K562 (cell line): Measurements from ENCODE around the gene KCNMB4. TPM values are rescaled to one million over a fixed set of nuclear protein-coding genes. Genes with fewer than 3 reads are reported as not detected.

Experiments used
- ATAC-seq: fragments of 200-7000 bp; cut with Tn5 transposase; 3 replicates; pipeline ENCODE4 v1.9.1; 2020; ENCODE audit warnings: moderate library complexity
- BruUV-seq: library from RNA; stranded (reverse); fragments of 400-500 nt; replicated peaks from 2 replicates; lab custom pipeline; 2021; lab: Mats Ljungman, UMichigan
- CTCF ChIA-PET: fragments of 300-600 bp; formaldehyde crosslinking; extraction: SDS; loops from one replicate; lab custom pipeline; 2021; ENCODE audit warnings: low intra/inter-chr PET ratio; lab: Yijun Ruan, JAX
- POLR2A ChIA-PET: fragments of 300-600, 350-650 bp; sonication (Branson Sonifier 250); formaldehyde crosslinking; extraction: SDS; loops from one replicate; lab custom pipeline; 2021; ENCODE audit warnings: antibody characterized with exemption, inconsistent platforms; lab: Yijun Ruan, JAX
- DNase-seq, 4 experiments: peaks; one replicate each; pipeline versions ENCODE4 v3.0.0 to v3.0.0-alpha.2; 2011 to 2018; ENCODE audit warnings: low spot score in 3 of 4, mixed read lengths in 3 of 4; ENCODE audit errors: extremely low read depth in 1 of 4
- FAIRE-seq: peaks from 2 replicates; lab custom pipeline; 2011; peaks lifted over from hg19 to GRCh38; lab: Jason Lieb, UNC
- H2AFZ ChIP-seq: 2 replicates; pipeline ENCODE4 v1.6.0; 2011; ENCODE audit warnings: low read depth, low read length, control low read depth, inconsistent platforms
- H3K27ac ChIP-seq: fragments of 200-600 bp; 3 replicates; pipeline ENCODE4 v1.8.0; 2011; ENCODE audit warnings: low read depth, mild to moderate bottlenecking, control low read depth, inconsistent platforms, low read length, moderate library complexity, mixed read lengths; ENCODE audit errors: extremely low read depth
- H3K27me3 ChIP-seq, 2 experiments: fragments of 300-600 bp in 1 of 2; 2 replicates in 1 of 2; 3 replicates in 1 of 2; pipeline versions ENCODE4 v1.6.0 to v1.8.0; 2011; ENCODE audit warnings: inconsistent platforms in 2 of 2, low read length in 2 of 2, mild to moderate bottlenecking in 1 of 2, mixed read lengths in 1 of 2, moderate library complexity in 1 of 2; ENCODE audit not compliant: control insufficient read depth in 2 of 2, insufficient read depth in 2 of 2
- H3K36me3 ChIP-seq: fragments of 300-600 bp; 3 replicates; pipeline ENCODE4 v1.8.0; 2011; ENCODE audit warnings: mild to moderate bottlenecking, low read length, inconsistent platforms; ENCODE audit not compliant: control insufficient read depth, insufficient read depth
- H3K4me1 ChIP-seq, 2 experiments: fragments of 200-600 bp in 1 of 2; replicated peaks in 1 of 2; 2 replicates in 1 of 2; 3 replicates in 1 of 2; pipeline versions ENCODE4 v1.5.1 to v1.8.0; 2011; ENCODE audit warnings: inconsistent platforms in 2 of 2, low read length in 2 of 2, mild to moderate bottlenecking in 1 of 2, mixed read lengths in 1 of 2, moderate library complexity in 1 of 2; ENCODE audit not compliant: control insufficient read depth in 2 of 2, insufficient read depth in 2 of 2
- H3K4me2 ChIP-seq: 2 replicates; pipeline ENCODE4 v1.6.1; 2011; ENCODE audit warnings: low read length, control low read depth, inconsistent platforms, mixed read lengths; ENCODE audit not compliant: insufficient read depth
- H3K4me3 ChIP-seq: fragments of 200-600 bp; sonication (generic), shearing (Covaris generic); 2 replicates; pipeline ENCODE4 v1.5.1; 2016; ENCODE audit warnings: control low read depth, inconsistent platforms
- H3K79me2 ChIP-seq: fragments of 200-600 bp; 3 replicates; pipeline ENCODE4 v1.8.0; 2011; ENCODE audit warnings: low read length, inconsistent platforms; ENCODE audit not compliant: control insufficient read depth, insufficient read depth
- H3K9ac ChIP-seq, 2 experiments: 2 replicates each; pipeline versions ENCODE4 v1.6.0 to v1.6.1; 2011; ENCODE audit warnings: low read depth in 2 of 2, low read length in 2 of 2, control low read depth in 1 of 2, inconsistent platforms in 1 of 2, mild to moderate bottlenecking in 1 of 2, mixed read lengths in 1 of 2; ENCODE audit not compliant: insufficient read depth in 1 of 2
- H3K9me1 ChIP-seq: one replicate; pipeline ENCODE4 v1.6.0; 2011; ENCODE audit warnings: inconsistent platforms, mild to moderate bottlenecking, low read length, moderate library complexity; ENCODE audit not compliant: control insufficient read depth, insufficient read depth
- H3K9me3 ChIP-seq: replicated peaks from 2 replicates; pipeline ENCODE4 v1.5.1; 2011; ENCODE audit warnings: low read depth, low read length, inconsistent platforms; ENCODE audit not compliant: control insufficient read depth, insufficient read depth
- H4K20me1 ChIP-seq: replicated peaks from 2 replicates; pipeline ENCODE4 v1.6.1; 2011; ENCODE audit warnings: low read length, inconsistent platforms, mixed read lengths; ENCODE audit not compliant: control insufficient read depth, insufficient read depth
- FOXA3 ChIP-seq, 2 experiments: fragments of 450-650 bp in 1 of 2; sonication (generic) in 1 of 2; formaldehyde crosslinking; IDR thresholded peaks in 1 of 2; conservative IDR thresholded peaks in 1 of 2; 2 replicates each; pipeline versions ENCODE4 v1.4.0 to v1.8.0; 2020 to 2022; ENCODE audit warnings: mild to moderate bottlenecking in 2 of 2, missing genetic modification reagents in 1 of 2
- MAZ ChIP-seq, 2 experiments: fragments of 450-650 bp in 1 of 2; sonication (generic) in 1 of 2; formaldehyde crosslinking; IDR thresholded peaks in 1 of 2; conservative IDR thresholded peaks in 1 of 2; 2 replicates each; pipeline versions ENCODE4 v1.4.0 to v1.5.0; 2020; ENCODE audit warnings: mild to moderate bottlenecking in 1 of 2, missing genetic modification reagents in 1 of 2
- NFATC3 ChIP-seq: fragments of 450-650 bp; IDR thresholded peaks from 2 replicates; pipeline ENCODE4 v1.6.1; 2017; ENCODE audit warnings: mild to moderate bottlenecking
- NR2F6 ChIP-seq: fragments of 450-650 bp; formaldehyde crosslinking; IDR thresholded peaks from 2 replicates; pipeline ENCODE4 v1.4.0; 2020; ENCODE audit warnings: mild to moderate bottlenecking
- SLC30A9 ChIP-seq: fragments of 250-450 bp; sonication (Bioruptor Pico); IDR thresholded peaks from 2 replicates; pipeline ENCODE4 v1.8.0; 2022; ENCODE audit warnings: mild to moderate bottlenecking, moderate library complexity
- TEAD2 ChIP-seq: fragments of 450-650 bp; IDR thresholded peaks from 2 replicates; pipeline ENCODE4 v1.6.1; 2016; ENCODE audit warnings: missing genetic modification characterization, control low read depth, missing compliant biosample characterization
- ZNF77 ChIP-seq: fragments of 250-450 bp; sonication (Bioruptor Pico); IDR thresholded peaks from 2 replicates; pipeline ENCODE4 v1.5.0; 2020
- WGBS: fragments of 100-300 bp; shearing (Covaris generic); methylation state at CpG from one replicate; pipeline ENCODE4 v1.1.6; 2016; ENCODE audit warnings: low coverage, mixed read lengths; ENCODE audit not compliant: insufficient coverage; ENCODE audit errors: missing lambda C conversion rate; 5-methylcytosine and 5-hydroxymethylcytosine counted together
- in situ Hi-C: fragments of 300-500 bp; cut with MboI; formaldehyde crosslinking; loops from 4 replicates; pipeline ENCODE4 v1.15.0; 2018; ENCODE audit warnings: inconsistent platforms, mixed read lengths
- intact Hi-C: fragments of 100-400 bp; cut with micrococcal nuclease; formaldehyde crosslinking; loops from 2 replicates; pipeline ENCODE4 v1.14.2; 2022
- polyA plus RNA-seq, 8 experiments: library from polyadenylated mRNA; depleted of rRNA in 4 of 8; stranded (reverse) in 5 of 8; unstranded in 3 of 8; fragments of >200 nt; fragmentation: Nextera tagmentation in 2 of 8; fragmentation: Illumina TruSeq in 1 of 8; extraction: Ambion mirVana in 2 of 8; extraction: Trizol in 1 of 8; gene quantifications; 2 replicates each; pipeline versions ENCODE4 v1.2.1 to v1.2.3, GENCODE V29; 2011 to 2014; ENCODE audit warnings: inconsistent platforms in 1 of 8, missing spikeins in 1 of 8
- total RNA-seq, 7 experiments: library from RNA; depleted of rRNA in 6 of 7; stranded (reverse); fragments of >200 nt in 6 of 7; fragmentation: Illumina TruSeq in 2 of 7; extraction: Trizol in 2 of 7; gene quantifications; 2 replicates each; pipeline versions ENCODE4 v1.2.1 to v1.2.3, GENCODE V29; 2011 to 2021; ENCODE audit warnings: low replicate concordance in 1 of 7
- TF ChIP-seq, protein P1 (sequence below): fragments of 450-650 bp; conservative IDR thresholded peaks from 2 replicates; pipeline ENCODE4 v1.6.1; 2016; ENCODE audit warnings: missing genetic modification characterization, low read depth, mild to moderate bottlenecking, control low read depth, missing compliant biosample characterization
- TF ChIP-seq, protein P2 (sequence below): fragments of 200-800 bp; sonication (Bioruptor generic); IDR thresholded peaks from 2 replicates; pipeline ENCODE4 v1.6.1; 2016; ENCODE audit warnings: missing genetic modification characterization, missing compliant biosample characterization

The KCNMB4 gene
- total and polyA plus RNA-seq, 9 of the 15 experiments (the other 6 are each of a cell fraction or from before 2014, with no cell fraction given), result 0.01 to 0.14 (median 0.06) TPM; not detected in 1

DNA sequence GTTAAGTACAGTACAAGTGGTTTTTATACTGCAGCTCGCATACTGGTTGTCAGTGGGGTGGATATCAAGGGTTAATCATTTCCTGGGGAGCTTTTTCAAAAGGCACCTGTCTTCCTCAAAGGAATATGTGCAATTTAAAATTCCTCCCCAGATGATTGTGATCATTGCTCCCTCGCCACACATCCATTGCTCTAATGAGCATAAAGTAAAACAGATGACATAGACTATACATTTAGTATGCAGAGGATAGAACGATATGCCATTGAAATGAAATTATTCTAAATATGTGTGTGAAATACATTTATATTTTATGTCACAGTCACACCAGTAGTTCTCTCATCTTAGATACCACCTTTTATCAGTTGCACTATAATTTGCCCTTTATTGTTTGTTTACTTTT lies 36.4 kb upstream of the KCNMB4 start:
- peaks cover 5% of the 10 kb centered on the region; the same call in 2 of the 3 replicates for H3K79me2 ChIP-seq
- no peak for FAIRE-seq
- H3K9me3 ChIP-seq, result peaks cover 1% of the 10 kb centered on the region; the same call in 1 of the 2 replicates
- H3K36me3 ChIP-seq, result peaks cover 9% of the 10 kb centered on the region; the same call in 2 of the 3 replicates
- H3K9me1 ChIP-seq, result no peaks in the 10 kb centered on the region
- H3K27me3 ChIP-seq, result no peaks in the 10 kb centered on the region
- ChIA-PET CTCF (no interaction called here), POLR2A (no interaction called here)
- H2AFZ ChIP-seq, result no peak overlapping the region
- in situ Hi-C loops, result no loop called here
- BruUV-seq, result no TSS peak
- no peak overlapping the region for H3K9ac ChIP-seq
- DNase-seq, result no peak
- H3K4me2 ChIP-seq, result no peak overlapping the region
- TF ChIP-seq, protein P1, sequence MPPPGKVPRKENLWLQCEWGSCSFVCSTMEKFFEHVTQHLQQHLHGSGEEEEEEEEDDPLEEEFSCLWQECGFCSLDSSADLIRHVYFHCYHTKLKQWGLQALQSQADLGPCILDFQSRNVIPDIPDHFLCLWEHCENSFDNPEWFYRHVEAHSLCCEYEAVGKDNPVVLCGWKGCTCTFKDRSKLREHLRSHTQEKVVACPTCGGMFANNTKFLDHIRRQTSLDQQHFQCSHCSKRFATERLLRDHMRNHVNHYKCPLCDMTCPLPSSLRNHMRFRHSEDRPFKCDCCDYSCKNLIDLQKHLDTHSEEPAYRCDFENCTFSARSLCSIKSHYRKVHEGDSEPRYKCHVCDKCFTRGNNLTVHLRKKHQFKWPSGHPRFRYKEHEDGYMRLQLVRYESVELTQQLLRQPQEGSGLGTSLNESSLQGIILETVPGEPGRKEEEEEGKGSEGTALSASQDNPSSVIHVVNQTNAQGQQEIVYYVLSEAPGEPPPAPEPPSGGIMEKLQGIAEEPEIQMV (tag), result no peak
- TF ChIP-seq, all 486 proteins: peak for 0
- Histone ChIP-seq H4K20me1 (no peaks in the 10 kb centered on the region), H3K4me3 (no peak overlapping the region), H3K4me1 (no peaks in the 10 kb centered on the region), H3K27ac (no peak overlapping the region)
- 96% methylated on average over 3 of the region's 3 CpGs for WGBS
- ATAC-seq, result no peak
- intact Hi-C loops, result no loop called here

DNA sequence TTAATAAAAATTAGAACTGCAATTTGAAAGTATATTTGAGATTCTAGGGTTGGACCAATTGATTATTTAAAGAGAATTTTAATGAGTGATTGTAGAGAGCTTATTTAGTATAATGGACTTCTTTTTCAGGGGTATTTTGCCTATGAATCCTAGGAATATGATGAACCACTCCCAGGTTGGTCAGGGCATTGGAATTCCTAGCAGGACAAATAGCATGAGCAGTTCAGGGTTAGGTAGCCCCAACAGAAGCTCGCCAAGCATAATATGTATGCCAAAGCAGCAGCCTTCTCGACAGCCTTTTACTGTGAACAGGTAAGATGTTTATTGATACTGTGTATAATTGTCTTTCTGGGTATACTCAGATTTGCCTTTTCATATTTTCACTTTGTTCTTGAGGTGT lies 35.9 kb upstream of the KCNMB4 start:
- ChIA-PET CTCF (no interaction called here), POLR2A (no interaction called here)
- Histone ChIP-seq H3K9me1 (no peaks in the 10 kb centered on the region), H4K20me1 (no peaks in the 10 kb centered on the region), H3K9ac (no peak overlapping the region), H3K9me3 (peaks cover 1% of the 10 kb centered on the region; the same call in 1 of the 2 replicates), H3K4me1 (no peaks in the 10 kb centered on the region), H3K27ac (no peak overlapping the region), H3K4me3 (no peak overlapping the region), H3K27me3 (no peaks in the 10 kb centered on the region), H3K4me2 (no peak overlapping the region), H3K79me2 (peaks cover 5% of the 10 kb centered on the region; the same call in 2 of the 3 replicates), H2AFZ (no peak overlapping the region), H3K36me3 (peaks cover 10% of the 10 kb centered on the region; the same call in 2 of the 3 replicates)
- no peak for ATAC-seq
- BruUV-seq, result no TSS peak
- DNase-seq, result no peak
- FAIRE-seq, result no peak
- WGBS, result 97% methylated on average over 2 of the region's 2 CpGs
- intact Hi-C loops (no loop called here), in situ Hi-C loops (no loop called here)
- TF ChIP-seq MAZ (CRISPR knock-in tag; conservative IDR thresholded peaks at IDR 0.05 in 1 of 2, IDR thresholded peaks at IDR 0.05 in 1 of 2) (no peak), SLC30A9 (CRISPR knock-in tag) (no peak), NR2F6 (CRISPR knock-in tag) (no peak), TEAD2 (tag) (no peak), NFATC3 (no peak), ZNF77 (no peak), FOXA3 (CRISPR knock-in tag; conservative IDR thresholded peaks at IDR 0.05 in 1 of 2, IDR thresholded peaks at IDR 0.05 in 1 of 2) (no peak)
- TF ChIP-seq, protein P2, sequence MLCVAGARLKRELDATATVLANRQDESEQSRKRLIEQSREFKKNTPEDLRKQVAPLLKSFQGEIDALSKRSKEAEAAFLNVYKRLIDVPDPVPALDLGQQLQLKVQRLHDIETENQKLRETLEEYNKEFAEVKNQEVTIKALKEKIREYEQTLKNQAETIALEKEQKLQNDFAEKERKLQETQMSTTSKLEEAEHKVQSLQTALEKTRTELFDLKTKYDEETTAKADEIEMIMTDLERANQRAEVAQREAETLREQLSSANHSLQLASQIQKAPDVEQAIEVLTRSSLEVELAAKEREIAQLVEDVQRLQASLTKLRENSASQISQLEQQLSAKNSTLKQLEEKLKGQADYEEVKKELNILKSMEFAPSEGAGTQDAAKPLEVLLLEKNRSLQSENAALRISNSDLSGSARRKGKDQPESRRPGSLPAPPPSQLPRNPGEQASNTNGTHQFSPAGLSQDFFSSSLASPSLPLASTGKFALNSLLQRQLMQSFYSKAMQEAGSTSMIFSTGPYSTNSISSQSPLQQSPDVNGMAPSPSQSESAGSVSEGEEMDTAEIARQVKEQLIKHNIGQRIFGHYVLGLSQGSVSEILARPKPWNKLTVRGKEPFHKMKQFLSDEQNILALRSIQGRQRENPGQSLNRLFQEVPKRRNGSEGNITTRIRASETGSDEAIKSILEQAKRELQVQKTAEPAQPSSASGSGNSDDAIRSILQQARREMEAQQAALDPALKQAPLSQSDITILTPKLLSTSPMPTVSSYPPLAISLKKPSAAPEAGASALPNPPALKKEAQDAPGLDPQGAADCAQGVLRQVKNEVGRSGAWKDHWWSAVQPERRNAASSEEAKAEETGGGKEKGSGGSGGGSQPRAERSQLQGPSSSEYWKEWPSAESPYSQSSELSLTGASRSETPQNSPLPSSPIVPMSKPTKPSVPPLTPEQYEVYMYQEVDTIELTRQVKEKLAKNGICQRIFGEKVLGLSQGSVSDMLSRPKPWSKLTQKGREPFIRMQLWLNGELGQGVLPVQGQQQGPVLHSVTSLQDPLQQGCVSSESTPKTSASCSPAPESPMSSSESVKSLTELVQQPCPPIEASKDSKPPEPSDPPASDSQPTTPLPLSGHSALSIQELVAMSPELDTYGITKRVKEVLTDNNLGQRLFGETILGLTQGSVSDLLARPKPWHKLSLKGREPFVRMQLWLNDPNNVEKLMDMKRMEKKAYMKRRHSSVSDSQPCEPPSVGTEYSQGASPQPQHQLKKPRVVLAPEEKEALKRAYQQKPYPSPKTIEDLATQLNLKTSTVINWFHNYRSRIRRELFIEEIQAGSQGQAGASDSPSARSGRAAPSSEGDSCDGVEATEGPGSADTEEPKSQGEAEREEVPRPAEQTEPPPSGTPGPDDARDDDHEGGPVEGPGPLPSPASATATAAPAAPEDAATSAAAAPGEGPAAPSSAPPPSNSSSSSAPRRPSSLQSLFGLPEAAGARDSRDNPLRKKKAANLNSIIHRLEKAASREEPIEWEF (CRISPR knock-in tag), result no peak
